NCI-H510A (cell line): ENCODE measurements around the gene TRIM28.

Source experiments
- DNase-seq: peaks from one replicate; lab custom pipeline; 2025; lab: John Stamatoyannopoulos, UW

Gene TRIM28

DNA sequence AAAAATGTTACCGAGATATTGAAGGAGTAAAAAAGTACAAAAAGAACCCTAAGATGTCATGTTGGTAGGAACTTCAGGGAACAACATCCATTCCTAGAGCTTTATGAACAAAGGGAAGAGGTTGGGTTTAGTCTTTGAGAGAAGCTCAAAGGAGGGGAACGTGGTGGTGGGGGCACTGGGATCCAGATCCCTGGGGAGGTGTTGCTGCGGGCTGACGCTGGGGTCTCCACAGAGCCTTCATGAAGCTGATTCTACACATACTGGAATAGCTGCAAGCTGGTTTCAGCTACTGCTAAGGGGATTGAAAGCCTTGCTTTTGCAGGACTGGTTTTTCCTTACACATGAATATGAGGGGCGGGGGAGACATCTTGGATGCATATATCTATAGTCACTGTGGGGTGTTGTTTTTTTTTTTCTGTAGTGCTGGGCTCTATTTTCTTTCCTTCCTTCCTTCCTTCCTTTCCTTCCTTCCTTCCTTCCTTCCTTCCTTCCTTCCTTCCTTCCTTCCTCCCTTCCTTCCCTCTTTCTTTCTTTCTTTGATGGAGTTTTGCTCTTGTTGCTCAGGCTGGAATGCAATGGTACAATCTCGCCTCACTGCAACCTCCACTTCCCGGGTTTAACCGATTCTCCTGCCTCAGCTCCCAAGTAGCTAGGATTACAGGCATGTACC lies 35.7 kb downstream of the TRIM28 start:
- DNase-seq: no peak

- DNase-seq: no peak
These were observed 37.6 kb downstream of the TRIM28 start for GRCh38 chr19:58581227-58582141.

DNA sequence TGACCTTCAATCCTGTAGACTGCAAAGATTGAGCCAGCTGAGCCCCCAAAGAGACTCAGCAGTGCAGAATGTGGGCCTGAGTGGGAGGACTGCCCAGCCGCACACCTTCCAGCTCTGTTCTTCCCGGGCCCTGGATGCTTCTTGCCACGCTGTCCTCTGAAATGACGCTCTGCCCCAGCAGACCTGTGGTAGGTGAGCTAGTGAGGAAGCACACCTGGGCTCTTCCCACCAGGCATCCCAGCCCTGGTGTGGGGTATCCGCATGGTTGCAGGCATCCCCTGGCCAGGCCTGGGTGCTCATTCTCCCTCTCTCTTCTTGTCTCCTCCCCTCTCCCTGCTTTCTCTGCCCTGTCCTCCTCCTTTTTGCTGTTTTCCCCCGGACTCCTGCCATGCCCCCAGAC lies 39.1 kb downstream of the TRIM28 start:
- DNase-seq: no peak

GRCh38 chr19:58584498-58585441 lies 40.9 kb downstream of the TRIM28 start:
- DNase-seq: no peak

DNA sequence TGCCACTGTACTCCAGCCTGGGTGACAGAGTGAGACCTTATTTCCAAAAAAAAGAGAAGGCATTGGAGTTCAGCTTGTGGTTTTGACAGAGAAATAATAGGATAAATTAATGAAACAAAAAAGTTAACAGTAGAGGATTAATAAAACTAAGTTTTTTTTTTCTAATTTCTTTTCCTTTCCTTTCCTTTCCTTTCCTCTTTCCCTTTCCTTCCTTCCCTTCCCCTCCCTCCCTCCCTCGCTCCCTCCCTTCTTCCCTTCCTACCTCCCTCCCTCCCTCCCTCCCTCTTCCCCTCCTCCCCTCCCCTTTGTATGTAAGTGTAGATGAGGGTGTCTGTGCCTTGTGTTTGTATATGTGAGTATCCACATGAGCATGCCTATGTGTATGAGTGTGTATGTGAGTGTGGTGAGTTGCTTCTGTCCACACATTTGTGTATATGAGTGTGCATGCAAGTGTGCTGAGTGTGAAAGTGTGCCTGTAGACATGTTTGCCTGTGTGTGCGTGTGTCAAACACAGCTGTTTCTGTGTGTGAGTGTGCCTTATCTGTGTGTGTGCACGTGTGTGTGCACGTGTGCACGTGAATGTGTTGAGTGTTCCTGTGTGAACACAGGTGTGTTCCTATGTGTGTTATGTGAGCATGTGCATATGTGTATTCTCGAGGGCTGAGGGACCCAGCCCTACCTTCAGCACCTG lies 41.7 kb downstream of the TRIM28 start:
- DNase-seq: no peak

DNA sequence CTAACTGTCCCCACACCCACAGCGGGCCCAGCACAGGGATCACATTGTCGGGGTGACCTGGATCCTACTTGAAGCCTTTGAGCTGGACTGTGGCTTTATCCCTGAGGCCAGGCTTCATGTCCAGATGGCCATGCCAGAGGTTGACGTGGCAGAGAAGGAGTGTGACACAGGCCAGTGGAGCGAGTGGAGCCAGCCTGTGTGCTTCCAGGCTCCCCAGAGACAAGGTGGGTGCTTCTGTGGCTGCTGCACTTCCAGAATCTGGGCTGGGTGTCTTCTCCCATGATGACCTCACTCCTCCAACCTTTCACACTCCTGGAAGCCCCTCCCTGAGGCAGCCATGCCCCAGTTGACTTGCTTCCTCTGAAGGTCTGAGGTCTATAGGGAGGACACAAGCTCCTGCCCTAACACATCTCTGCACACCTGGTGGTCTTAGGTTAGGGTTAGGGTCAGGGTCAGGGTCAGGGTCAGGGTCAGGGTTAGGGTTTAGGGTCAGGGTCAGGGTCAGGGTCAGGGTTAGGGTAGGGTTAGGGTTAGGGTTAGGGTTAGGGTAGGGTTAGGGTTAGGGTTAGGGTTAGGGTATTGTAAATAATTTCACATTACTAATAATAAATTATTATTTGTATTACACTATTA lies 42.4 kb downstream of the TRIM28 start:
- no peak for DNase-seq
